ENCODE data around the gene HORMAD2.

DNA sequence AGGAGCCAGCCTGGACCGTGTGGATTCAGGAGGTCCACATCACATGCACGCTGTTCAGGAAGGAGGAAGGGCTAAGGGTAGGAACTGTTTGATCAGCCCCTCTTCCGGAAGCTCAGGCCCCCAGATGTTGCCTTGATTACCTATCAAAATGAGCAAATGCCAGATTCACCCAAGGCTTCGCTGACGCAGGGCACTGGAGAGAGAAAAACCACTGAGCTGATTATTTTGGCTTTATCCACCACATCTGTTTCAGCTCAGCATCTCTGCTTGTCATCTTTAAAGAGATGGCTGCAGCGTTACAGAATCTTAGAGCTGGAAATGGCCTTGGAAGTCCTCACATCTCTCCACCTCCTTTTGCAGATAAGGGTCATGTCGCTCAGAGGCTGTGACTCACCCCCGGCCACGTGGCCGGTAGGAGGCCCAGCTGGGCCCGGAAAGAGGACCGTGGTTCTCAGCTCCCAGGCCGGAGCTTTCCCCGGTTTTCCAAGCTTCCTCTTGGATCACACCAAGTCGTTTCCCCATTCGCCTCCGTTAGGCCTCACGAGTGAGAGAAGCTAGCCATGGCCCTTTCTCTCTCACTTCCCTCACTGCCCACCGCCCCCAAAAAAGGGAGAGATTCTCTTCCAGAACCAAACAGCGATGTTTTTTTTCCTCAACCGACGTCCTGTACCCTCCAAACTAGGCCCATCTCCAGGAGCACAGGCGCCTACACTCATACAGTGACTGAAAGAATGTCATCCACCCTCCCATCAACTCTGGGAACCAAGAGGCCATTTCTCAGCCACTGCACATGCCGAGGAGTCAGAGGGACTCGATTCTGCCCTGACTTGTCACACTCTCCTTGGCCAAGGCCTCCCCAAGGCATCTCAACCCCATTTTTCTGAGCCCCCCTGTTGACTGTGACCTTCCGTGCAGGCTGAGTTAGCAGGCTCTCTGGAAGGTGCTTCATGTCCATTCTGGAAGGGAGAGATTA lies 128.7 kb downstream of the HORMAD2 start:
- TF ChIP-seq, protein P1, sequence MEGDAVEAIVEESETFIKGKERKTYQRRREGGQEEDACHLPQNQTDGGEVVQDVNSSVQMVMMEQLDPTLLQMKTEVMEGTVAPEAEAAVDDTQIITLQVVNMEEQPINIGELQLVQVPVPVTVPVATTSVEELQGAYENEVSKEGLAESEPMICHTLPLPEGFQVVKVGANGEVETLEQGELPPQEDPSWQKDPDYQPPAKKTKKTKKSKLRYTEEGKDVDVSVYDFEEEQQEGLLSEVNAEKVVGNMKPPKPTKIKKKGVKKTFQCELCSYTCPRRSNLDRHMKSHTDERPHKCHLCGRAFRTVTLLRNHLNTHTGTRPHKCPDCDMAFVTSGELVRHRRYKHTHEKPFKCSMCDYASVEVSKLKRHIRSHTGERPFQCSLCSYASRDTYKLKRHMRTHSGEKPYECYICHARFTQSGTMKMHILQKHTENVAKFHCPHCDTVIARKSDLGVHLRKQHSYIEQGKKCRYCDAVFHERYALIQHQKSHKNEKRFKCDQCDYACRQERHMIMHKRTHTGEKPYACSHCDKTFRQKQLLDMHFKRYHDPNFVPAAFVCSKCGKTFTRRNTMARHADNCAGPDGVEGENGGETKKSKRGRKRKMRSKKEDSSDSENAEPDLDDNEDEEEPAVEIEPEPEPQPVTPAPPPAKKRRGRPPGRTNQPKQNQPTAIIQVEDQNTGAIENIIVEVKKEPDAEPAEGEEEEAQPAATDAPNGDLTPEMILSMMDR (IDR thresholded peaks at IDR 0.05) = no peak
- no peak for TF ChIP-seq POLR2A (IDR thresholded peaks at IDR 0.05)
